WTC11 (cell line): ENCODE measurements around the gene OR2G2. TPM values are rescaled to one million over a fixed set of nuclear protein-coding genes. Genes with fewer than 3 reads are reported as not detected.

ENCODE experiments used
- ATAC-seq: fragments of 200-7000 bp; cut with Tn5 transposase; 2 replicates; pipeline ENCODE4 v1.10.0; 2021; ENCODE audit warnings: mild to moderate bottlenecking, moderate library complexity
- CTCF ChIA-PET: fragments of 300-600 bp; sonication (Branson Sonifier 250); formaldehyde crosslinking; loops from one replicate; lab custom pipeline; 2021; ENCODE audit warnings: antibody characterized with exemption; lab: Charles Lee
- POLR2A ChIA-PET: fragments of 350-600 bp; sonication (Branson Sonifier 250); formaldehyde crosslinking; loops from one replicate; lab custom pipeline; 2021; ENCODE audit warnings: antibody characterized with exemption; lab: Charles Lee
- DNase-seq: peaks from one replicate; pipeline ENCODE4 v3.0.0; 2021; ENCODE audit warnings: low spot score
- H3K27ac Mint-ChIP-seq: 2 replicates; pipeline ENCODE4 v1.8.0; 2021; ENCODE audit warnings: mixed read lengths
- H3K27me3 Mint-ChIP-seq: 2 replicates; pipeline ENCODE4 v1.8.0; 2021; ENCODE audit warnings: low read depth, mild to moderate bottlenecking, moderate library complexity, mixed read lengths
- H3K36me3 Mint-ChIP-seq: 2 replicates; pipeline ENCODE4 v1.8.0; 2021; ENCODE audit warnings: mixed read lengths
- H3K4me1 Mint-ChIP-seq: 2 replicates; pipeline ENCODE4 v1.8.0; 2022; ENCODE audit warnings: mixed read lengths
- H3K4me3 Mint-ChIP-seq: 2 replicates; pipeline ENCODE4 v1.8.0; 2021; ENCODE audit warnings: mild to moderate bottlenecking, moderate library complexity, mixed read lengths
- H3K9me3 Mint-ChIP-seq: 2 replicates; pipeline ENCODE4 v1.8.0; 2021; ENCODE audit warnings: mixed read lengths
- ETV6 ChIP-seq: sonication (generic); formaldehyde crosslinking; IDR thresholded peaks from 2 replicates; pipeline ENCODE4 v1.8.1; 2022; ENCODE audit warnings: mild to moderate bottlenecking, missing genetic modification reagents
- GRHL2 ChIP-seq: fragments of 250-450 bp; sonication (Bioruptor Pico); IDR thresholded peaks from 2 replicates; pipeline ENCODE4 v1.8.0; 2022; ENCODE audit warnings: mild to moderate bottlenecking, moderate library complexity; ENCODE audit not compliant: insufficient replicate concordance, severe bottlenecking
- MYBL2 ChIP-seq: sonication (generic); formaldehyde crosslinking; IDR thresholded peaks from 2 replicates; pipeline ENCODE4 v1.8.1; 2023; ENCODE audit warnings: mild to moderate bottlenecking, moderate library complexity, missing genetic modification reagents
- NFATC4 ChIP-seq: fragments of 250-450 bp; sonication (Bioruptor Pico); IDR thresholded peaks from 2 replicates; pipeline ENCODE4 v1.9.0; 2021; ENCODE audit warnings: mild to moderate bottlenecking
- OVOL2 ChIP-seq: fragments of 250-450 bp; sonication (Bioruptor Pico); IDR thresholded peaks from 2 replicates; pipeline ENCODE4 v1.9.0; 2021; ENCODE audit warnings: mild to moderate bottlenecking, borderline replicate concordance
- RORB ChIP-seq: fragments of 250-450 bp; sonication (Bioruptor Pico); IDR thresholded peaks from 2 replicates; pipeline ENCODE4 v1.9.0; 2021; ENCODE audit warnings: mild to moderate bottlenecking
- SOX15 ChIP-seq: fragments of 250-450 bp; sonication (Bioruptor Pico); IDR thresholded peaks from 2 replicates; pipeline ENCODE4 v1.9.0; 2021; ENCODE audit warnings: mild to moderate bottlenecking
- TP53 ChIP-seq: sonication (generic); formaldehyde crosslinking; IDR thresholded peaks from 2 replicates; pipeline ENCODE4 v1.8.1; 2023; ENCODE audit warnings: mild to moderate bottlenecking, missing genetic modification reagents
- ZNF232 ChIP-seq: sonication (generic); formaldehyde crosslinking; IDR thresholded peaks from 2 replicates; pipeline ENCODE4 v1.8.0; 2022; ENCODE audit warnings: mild to moderate bottlenecking, missing genetic modification reagents
- total RNA-seq: library from RNA; stranded (reverse); gene quantifications from 3 replicates; pipeline ENCODE4 v1.2.3, GENCODE V29; 2021
- TF ChIP-seq, protein P1 (sequence below): sonication (generic); formaldehyde crosslinking; IDR thresholded peaks from 2 replicates; pipeline ENCODE4 v1.8.1; 2023; ENCODE audit warnings: mild to moderate bottlenecking, missing genetic modification reagents
- TF ChIP-seq, protein P2 (sequence below): fragments of 250-450 bp; sonication (Bioruptor Pico); IDR thresholded peaks from 2 replicates; pipeline ENCODE4 v1.9.0; 2021; ENCODE audit warnings: mild to moderate bottlenecking
- TF ChIP-seq, protein P3 (sequence below): sonication (generic); formaldehyde crosslinking; IDR thresholded peaks from 2 replicates; pipeline ENCODE4 v1.8.0; 2023; ENCODE audit warnings: missing genetic modification reagents

The OR2G2 gene
- total RNA-seq, 1 experiment from 2014 or later: not detected

DNA sequence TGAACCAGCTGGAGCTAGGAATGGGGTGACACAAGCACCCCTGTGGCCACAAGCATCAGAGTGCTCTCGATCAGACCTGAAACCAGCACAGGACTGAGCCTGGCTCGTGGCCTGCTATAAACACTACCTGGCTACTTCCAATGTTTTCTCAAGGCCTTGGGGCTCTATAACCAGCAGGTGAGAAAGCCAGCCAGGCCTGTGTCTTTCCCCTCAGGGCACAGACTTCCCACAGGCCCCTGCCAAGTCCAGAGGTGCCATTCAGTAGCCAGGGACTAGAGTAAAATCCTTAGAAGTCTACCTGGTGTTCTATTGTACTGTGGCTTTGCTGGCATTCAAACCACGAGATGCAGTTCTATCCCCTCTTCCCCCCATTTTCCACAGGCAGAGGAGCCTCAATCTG lies 39.8 kb downstream of the OR2G2 start:
- CTCF ChIA-PET: no interaction called here
- Mint-ChIP-seq H3K27me3 (peaks cover 2% of the 10 kb centered on the region; the same call in 1 of the 2 replicates), H3K4me3 (no peak overlapping the region), H3K4me1 (no peaks in the 10 kb centered on the region), H3K36me3 (peaks cover 5% of the 10 kb centered on the region; the same call in 1 of the 2 replicates), H3K9me3 (peaks cover 21% of the 10 kb centered on the region), H3K27ac (no peak overlapping the region)
- POLR2A ChIA-PET: no interaction called here
- no peak for DNase-seq
- TF ChIP-seq NFATC4 (no peak), ETV6 (CRISPR knock-in tag) (no peak), RORB (CRISPR knock-in tag) (no peak), GRHL2 (no peak), SOX15 (CRISPR knock-in tag) (no peak), MYBL2 (no peak)
- TF ChIP-seq, protein P1, sequence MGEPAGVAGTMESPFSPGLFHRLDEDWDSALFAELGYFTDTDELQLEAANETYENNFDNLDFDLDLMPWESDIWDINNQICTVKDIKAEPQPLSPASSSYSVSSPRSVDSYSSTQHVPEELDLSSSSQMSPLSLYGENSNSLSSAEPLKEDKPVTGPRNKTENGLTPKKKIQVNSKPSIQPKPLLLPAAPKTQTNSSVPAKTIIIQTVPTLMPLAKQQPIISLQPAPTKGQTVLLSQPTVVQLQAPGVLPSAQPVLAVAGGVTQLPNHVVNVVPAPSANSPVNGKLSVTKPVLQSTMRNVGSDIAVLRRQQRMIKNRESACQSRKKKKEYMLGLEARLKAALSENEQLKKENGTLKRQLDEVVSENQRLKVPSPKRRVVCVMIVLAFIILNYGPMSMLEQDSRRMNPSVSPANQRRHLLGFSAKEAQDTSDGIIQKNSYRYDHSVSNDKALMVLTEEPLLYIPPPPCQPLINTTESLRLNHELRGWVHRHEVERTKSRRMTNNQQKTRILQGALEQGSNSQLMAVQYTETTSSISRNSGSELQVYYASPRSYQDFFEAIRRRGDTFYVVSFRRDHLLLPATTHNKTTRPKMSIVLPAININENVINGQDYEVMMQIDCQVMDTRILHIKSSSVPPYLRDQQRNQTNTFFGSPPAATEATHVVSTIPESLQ (CRISPR knock-in tag): no peak
- TF ChIP-seq, protein P2, sequence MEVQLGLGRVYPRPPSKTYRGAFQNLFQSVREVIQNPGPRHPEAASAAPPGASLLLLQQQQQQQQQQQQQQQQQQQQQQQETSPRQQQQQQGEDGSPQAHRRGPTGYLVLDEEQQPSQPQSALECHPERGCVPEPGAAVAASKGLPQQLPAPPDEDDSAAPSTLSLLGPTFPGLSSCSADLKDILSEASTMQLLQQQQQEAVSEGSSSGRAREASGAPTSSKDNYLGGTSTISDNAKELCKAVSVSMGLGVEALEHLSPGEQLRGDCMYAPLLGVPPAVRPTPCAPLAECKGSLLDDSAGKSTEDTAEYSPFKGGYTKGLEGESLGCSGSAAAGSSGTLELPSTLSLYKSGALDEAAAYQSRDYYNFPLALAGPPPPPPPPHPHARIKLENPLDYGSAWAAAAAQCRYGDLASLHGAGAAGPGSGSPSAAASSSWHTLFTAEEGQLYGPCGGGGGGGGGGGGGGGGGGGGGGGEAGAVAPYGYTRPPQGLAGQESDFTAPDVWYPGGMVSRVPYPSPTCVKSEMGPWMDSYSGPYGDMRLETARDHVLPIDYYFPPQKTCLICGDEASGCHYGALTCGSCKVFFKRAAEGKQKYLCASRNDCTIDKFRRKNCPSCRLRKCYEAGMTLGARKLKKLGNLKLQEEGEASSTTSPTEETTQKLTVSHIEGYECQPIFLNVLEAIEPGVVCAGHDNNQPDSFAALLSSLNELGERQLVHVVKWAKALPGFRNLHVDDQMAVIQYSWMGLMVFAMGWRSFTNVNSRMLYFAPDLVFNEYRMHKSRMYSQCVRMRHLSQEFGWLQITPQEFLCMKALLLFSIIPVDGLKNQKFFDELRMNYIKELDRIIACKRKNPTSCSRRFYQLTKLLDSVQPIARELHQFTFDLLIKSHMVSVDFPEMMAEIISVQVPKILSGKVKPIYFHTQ: no peak
- peak; percentile 34; the same call in 1 of the 2 replicates for ATAC-seq

DNA sequence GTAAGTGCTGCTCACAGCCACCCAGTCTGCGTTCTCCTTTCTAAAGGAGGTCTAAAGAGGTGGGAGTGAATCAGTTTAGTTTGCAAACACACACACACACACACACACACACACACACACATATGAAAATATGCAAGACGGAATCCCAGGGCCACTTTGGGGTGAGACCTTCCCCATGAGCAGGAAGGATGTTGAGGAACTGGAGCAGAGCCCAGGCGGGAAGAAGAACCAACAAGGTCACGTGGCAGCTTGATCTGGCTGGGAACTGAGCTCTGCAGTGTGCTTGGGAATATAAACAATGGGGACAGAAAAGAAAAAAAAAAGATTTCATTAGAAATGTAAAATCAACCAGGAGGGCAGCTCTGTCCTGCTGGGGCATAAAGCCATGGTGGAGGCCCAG lies 49.9 kb downstream of the OR2G2 start:
- peaks cover 43% of the 10 kb centered on the region for H3K27me3 Mint-ChIP-seq
- no peak for ATAC-seq
- peaks cover 16% of the 10 kb centered on the region for H3K9me3 Mint-ChIP-seq
- no peak overlapping the region for H3K27ac Mint-ChIP-seq
- DNase-seq: no peak
- TF ChIP-seq ZNF232 (CRISPR knock-in tag): no peak
- TF ChIP-seq, protein P3, sequence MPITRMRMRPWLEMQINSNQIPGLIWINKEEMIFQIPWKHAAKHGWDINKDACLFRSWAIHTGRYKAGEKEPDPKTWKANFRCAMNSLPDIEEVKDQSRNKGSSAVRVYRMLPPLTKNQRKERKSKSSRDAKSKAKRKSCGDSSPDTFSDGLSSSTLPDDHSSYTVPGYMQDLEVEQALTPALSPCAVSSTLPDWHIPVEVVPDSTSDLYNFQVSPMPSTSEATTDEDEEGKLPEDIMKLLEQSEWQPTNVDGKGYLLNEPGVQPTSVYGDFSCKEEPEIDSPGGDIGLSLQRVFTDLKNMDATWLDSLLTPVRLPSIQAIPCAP (CRISPR knock-in tag): no peak
- no peak overlapping the region for H3K4me3 Mint-ChIP-seq
- CTCF ChIA-PET: no interaction called here
- H3K36me3 Mint-ChIP-seq: no peaks in the 10 kb centered on the region
- peaks cover 18% of the 10 kb centered on the region for H3K4me1 Mint-ChIP-seq
- POLR2A ChIA-PET: no interaction called here

DNA sequence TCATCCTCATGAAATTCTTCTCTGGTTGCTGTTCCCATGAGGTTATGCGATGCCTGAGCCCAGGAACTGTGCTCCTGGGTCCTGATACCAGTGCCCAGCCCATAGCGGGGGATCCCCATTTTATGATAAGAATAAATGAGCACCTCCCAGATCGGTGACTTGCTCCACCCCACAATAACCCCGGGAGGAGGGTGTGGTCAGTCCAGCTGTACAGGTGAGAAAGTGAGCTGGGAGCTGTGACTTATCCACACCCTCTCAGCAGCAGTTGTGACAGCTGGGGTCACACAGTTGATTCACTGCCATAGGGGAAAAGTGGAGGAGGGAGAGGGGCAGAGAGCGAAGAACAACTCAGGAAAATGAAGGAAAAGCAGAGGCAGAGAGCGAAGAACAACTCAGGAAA lies 50.6 kb downstream of the OR2G2 start:
- no peaks in the 10 kb centered on the region for H3K36me3 Mint-ChIP-seq
- peaks cover 18% of the 10 kb centered on the region for H3K4me1 Mint-ChIP-seq
- ATAC-seq (no peak), DNase-seq (no peak)
- TF ChIP-seq OVOL2 (CRISPR knock-in tag): no peak
- no peak for TF ChIP-seq TP53 (CRISPR knock-in tag)
- H3K27ac Mint-ChIP-seq: no peak overlapping the region
- peaks cover 43% of the 10 kb centered on the region for H3K27me3 Mint-ChIP-seq
- H3K9me3 Mint-ChIP-seq: peaks cover 10% of the 10 kb centered on the region
- POLR2A ChIA-PET: no interaction called here
- CTCF ChIA-PET: interaction anchor here (1.4 kb wide), 1 partner anchor 265 kb away, joined by 3 read pairs; no protein-coding TSS in a partner anchor
- H3K4me3 Mint-ChIP-seq: peak overlapping the region; percentile 50

Other genes starting within 250 kb of the OR2G2 start
- 0.11 to 0.25 TPM (median 0.11 TPM) in 3 replicates for gene NLRP3, start 172.2 kb upstream of the OR2G2 start, total RNA-seq
- not detected in 3 replicates for gene OR2B11, start 130.3 kb upstream of the OR2G2 start, total RNA-seq
- gene OR2C3, start 51.9 kb upstream of the OR2G2 start, total RNA-seq: not detected in 3 replicates
- gene GCSAML, start 39.2 kb upstream of the OR2G2 start, total RNA-seq: not detected in 3 replicates
- gene OR2G3, start 17.2 kb downstream of the OR2G2 start, total RNA-seq: not detected in 3 replicates
- not detected in 3 replicates for gene OR13G1, start 91.4 kb downstream of the OR2G2 start, total RNA-seq
- gene OR6F1, start 128.3 kb downstream of the OR2G2 start, total RNA-seq: not detected in 3 replicates
- gene OR14K1, start 150.3 kb downstream of the OR2G2 start, total RNA-seq: not detected in 3 replicates
- gene OR14A2, start 159.8 kb downstream of the OR2G2 start, total RNA-seq: not detected in 3 replicates
- gene OR1C1, start 172.2 kb downstream of the OR2G2 start, total RNA-seq: not detected in 3 replicates
- 0.17 to 0.18 TPM in 2 of 3 replicates, not detected in the other for gene OR14A16, start 235.8 kb downstream of the OR2G2 start, total RNA-seq